ENCODE results near the gene KCNT1.

Gene KCNT1

GRCh38 chr9:135749171-135750045 lies 47.4 kb downstream of the KCNT1 start:
- no peak for DNase-seq

GRCh38 chr9:135750786-135751185 lies 48.8 kb downstream of the KCNT1 start:
- DNase-seq, result no peak

- no peak for DNase-seq
Measured at GRCh38 chr9:135751501-135751900, 49.5 kb downstream of the KCNT1 start.

- no peak for DNase-seq
Measured at GRCh38 chr9:135752281-135753204, 50.6 kb downstream of the KCNT1 start.

GRCh38 chr9:135753391-135754105 lies 51.6 kb downstream of the KCNT1 start:
- DNase-seq, result no peak

- no peak for DNase-seq
Measured at GRCh38 chr9:135756576-135756975, 54.6 kb downstream of the KCNT1 start.

GRCh38 chr9:135757356-135757755 lies 55.4 kb downstream of the KCNT1 start:
- no peak for DNase-seq

- no peak for DNase-seq
Measured at GRCh38 chr9:135758056-135758455, 56.1 kb downstream of the KCNT1 start.

GRCh38 chr9:135758870-135759269 lies 56.9 kb downstream of the KCNT1 start:
- no peak for DNase-seq

GRCh38 chr9:135759676-135760300 lies 57.8 kb downstream of the KCNT1 start:
- DNase-seq, result no peak

- no peak for DNase-seq
Measured at GRCh38 chr9:135760465-135760864, 58.5 kb downstream of the KCNT1 start.

- no peak for DNase-seq
Measured at GRCh38 chr9:135761150-135761844, 59.3 kb downstream of the KCNT1 start.

GRCh38 chr9:135761845-135762168 lies 59.8 kb downstream of the KCNT1 start:
- no peak for DNase-seq

GRCh38 chr9:135762921-135763320 lies 60.9 kb downstream of the KCNT1 start:
- no peak for DNase-seq

- no peak for DNase-seq
Measured at GRCh38 chr9:135763716-135764446, 61.9 kb downstream of the KCNT1 start.

GRCh38 chr9:135764731-135765130 lies 62.7 kb downstream of the KCNT1 start:
- DNase-seq, result no peak

GRCh38 chr9:135765416-135765815 lies 63.4 kb downstream of the KCNT1 start:
- DNase-seq, result no peak

- no peak for DNase-seq
Measured at GRCh38 chr9:135766251-135766650, 64.3 kb downstream of the KCNT1 start.

GRCh38 chr9:135766707-135767106 lies 64.7 kb downstream of the KCNT1 start:
- DNase-seq, result no peak

GRCh38 chr9:135768516-135769218 lies 66.7 kb downstream of the KCNT1 start:
- DNase-seq, result no peak

Measured in activated naive CD4-positive, alpha-beta T cell treated with anti-CD3 and anti-CD28 coated beads, Interleukin-2, amount 50 U/mL, for 16 hours (primary cell).